GM04504 (cell line): ENCODE measurements around the gene MLPH.

Experiments
- DNase-seq: peaks from one replicate; pipeline ENCODE4 v3.0.0-alpha.2; 2012; ENCODE audit warnings: low read depth

Gene MLPH

DNA sequence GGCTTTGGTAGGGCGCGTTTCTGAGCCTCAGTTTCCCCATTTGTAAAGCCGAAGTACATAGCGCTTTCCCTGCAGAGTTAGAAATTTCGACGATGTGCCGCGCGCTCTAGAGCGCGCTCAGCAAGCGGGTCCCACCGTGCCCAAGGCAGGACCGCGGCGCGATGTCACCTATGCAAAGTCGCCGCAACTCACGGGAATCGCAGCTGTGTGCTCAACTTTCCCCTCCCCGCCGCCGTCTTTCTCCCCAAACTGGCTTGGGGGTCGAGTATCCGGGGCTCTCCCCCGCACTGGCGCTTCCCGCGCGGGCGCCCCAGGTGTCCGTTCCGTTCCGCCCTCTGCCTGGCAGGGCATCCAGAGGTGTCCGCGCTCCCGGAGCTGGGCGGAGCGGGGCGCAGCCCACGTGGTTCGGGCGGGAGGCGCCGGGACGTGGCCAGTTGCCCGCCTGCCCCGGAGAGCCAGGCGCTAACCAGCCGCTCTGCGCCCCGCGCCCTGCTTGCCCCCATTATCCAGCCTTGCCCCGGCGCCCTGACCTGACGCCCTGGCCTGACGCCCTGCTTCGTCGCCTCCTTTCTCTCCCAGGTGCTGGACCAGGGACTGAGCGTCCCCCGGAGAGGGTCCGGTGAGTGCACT lies at the start of gene MLPH:
MLPH (plus strand) TSS at position 433 of the 630 bp plus-strand sequence. CDS start 6,176 bp downstream, outside the sequence.
- DNase-seq = no peak

DNA sequence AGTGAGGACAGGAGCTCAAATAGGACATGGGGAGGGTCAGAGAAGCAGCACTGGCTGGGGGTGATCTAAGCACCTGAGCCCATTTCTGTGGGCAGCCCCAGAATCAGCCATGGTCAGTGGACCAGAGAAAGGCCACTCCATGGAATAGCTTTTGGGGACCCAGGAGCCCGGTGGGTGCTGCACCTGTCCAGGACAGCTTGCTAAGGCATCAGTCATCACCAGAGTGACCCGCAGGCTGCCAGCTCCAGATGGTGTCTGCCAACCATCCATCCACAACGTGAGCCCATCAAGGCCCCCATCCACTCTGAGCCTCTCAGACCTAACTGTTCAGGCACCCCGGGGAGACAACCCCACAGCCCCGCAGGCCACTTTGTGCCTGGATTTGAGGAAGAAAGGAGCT lies 49.5 kb upstream of the MLPH start:
- DNase-seq = no peak

GRCh38 chr2:237438080-237438940 lies 48.7 kb upstream of the MLPH start:
- DNase-seq = no peak

DNA sequence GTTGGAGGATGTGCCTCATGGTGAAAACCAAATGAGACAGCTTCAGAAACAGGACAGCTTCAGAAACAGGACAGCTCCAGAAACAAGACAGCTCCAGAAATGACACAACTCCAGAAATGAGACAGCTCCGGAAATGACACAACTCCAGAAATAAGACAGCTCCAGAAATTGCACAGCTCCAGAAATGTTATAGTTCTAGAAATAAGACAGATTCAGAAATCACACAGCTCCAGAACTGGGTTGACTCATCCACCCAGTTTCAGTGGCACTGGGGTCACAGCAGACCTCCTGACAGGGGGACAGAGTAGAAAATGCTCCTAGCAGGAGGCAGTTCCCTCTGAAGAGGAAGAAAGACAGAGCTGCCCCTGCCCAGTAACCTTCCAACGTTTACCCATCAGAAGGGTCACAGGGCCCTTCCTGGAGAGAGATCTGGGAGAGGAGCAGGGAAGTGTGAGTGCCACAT lies 46.2 kb upstream of the MLPH start:
- DNase-seq = no peak

DNA sequence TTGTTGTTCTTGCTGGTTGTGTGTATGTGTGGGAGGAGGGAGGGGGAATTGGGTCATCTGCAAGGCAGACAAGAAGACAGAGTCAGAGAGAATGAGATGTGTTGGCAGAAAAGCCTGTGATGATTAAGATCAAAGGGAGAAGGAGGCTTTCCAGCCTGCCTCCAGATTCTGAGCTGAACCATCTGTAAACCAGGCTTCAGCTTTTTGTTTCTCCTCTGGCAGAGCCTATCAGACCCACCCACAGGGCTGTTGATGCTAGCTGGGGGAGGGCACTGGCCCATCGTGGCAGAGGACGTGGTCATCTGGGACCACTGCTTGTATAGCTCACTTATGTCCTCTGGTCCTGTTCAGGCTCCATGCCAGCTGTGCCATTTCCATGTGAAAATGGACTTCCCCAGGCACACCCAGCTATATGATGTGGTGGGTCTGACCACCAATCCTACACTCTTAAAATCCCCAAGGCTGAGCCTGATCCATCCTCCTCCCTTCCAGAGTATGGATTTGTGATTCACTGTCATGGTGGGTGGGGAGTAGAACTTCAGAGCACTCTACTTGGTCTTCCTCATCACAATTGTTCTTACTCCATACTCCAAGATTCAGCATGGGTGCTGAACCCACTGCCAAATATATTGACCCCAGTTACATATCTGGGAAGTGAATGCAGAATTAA lies 45.3 kb upstream of the MLPH start:
- DNase-seq = peak; percentile 76

- DNase-seq = no peak
Observed at GRCh38 chr2:237444071-237444470, 43.0 kb upstream of the MLPH start.

GRCh38 chr2:237445611-237446337 lies 41.3 kb upstream of the MLPH start:
- DNase-seq = no peak

DNA sequence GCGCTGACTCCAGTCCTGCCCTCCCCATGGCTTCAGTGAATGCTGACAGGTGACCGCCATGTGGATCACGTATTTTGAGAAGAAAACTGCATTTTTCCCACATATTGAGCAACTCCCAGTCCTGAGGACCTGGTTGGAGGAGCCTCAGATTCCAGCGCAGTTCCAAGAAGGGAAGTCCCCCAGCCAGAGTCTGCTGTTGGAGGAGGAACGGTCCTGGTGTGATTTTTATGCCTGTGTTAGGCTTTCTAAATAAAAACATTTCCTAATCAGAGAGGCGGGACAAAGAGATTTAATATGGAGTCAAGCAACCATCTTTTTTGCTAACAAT lies 40.7 kb upstream of the MLPH start:
- peak; percentile 53 for DNase-seq

DNA sequence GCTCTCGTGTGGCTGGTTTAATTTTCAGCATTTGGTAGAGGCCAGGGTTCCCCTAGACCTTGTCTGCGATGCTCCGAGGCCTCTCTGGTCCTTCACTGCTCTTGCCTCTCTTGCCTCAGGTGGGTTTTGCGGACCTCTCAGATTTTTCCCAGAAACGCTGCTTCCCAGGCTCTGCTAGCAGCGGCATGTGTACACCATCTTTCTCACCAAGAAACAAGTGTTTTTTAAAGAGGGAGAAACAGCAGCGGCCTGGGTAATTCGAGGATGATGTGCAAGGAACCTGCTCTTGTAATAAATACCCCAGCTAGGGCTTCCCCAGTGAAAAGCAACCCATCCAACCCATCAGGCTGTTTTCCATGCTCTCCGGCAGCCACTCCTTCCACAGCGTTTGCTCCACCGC lies 39.6 kb upstream of the MLPH start:
- no peak for DNase-seq

DNA sequence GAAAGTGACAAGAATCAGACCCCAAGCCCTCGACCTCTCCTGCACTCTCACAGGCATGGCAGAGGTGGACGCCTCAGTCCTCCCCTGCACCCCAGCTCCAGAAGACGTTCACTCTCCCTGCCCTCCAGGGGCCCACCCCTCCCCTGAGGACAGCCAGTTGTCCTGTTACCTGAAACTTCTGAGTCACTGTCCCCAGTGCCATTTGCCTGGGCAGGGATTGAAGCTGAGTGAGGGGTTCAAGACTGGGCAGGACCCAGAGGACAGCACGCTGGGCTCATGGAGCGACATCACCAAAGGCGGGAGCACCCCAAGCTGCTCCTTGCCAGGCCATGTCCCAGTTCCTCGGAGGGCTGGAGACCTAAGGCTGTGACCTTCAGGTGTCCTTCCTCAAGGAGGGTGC lies 38.9 kb upstream of the MLPH start:
- DNase-seq = no peak

DNA sequence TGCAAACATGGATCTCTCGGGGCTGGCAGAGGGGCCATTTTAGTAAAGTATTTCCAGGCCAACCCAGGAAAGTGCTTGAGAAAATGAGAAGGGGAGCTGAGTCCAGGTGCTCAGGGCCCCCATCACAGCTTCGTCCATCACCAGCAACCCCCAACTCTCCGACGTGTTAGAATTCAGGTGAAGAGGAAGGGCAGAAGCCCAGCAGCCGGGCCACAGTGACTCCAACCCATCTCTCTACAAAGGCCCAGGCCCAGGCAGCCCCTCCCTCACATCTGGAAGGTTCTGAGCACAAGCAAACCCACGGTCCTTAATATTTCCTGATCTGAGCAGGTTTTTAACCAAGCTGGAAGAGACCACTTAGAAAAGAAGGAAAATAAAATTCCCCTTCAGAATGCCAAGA lies 38.4 kb upstream of the MLPH start:
- no peak for DNase-seq

GRCh38 chr2:237449193-237449881 lies 37.7 kb upstream of the MLPH start:
- no peak for DNase-seq

GRCh38 chr2:237450108-237450507 lies 36.9 kb upstream of the MLPH start:
- no peak for DNase-seq

DNA sequence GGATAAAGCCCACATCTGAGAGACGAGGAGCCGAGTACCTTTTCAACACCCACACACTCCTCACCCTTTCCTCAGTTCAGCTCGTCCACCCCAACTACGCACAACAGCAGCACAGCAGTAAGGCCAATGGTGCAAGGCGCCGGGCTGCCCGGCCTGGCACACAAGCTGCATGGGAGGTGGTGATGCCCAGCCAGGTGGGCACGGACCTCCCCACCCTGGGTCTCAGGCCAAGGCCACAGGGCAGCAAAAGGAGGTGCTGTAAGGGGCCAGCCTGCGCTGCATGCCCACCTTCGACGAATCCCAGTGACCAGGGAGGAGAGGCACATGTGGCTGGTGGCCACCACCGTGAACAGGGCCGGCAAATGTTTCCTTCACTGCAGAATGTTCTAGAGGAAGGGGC lies 36.5 kb upstream of the MLPH start:
- no peak for DNase-seq

DNA sequence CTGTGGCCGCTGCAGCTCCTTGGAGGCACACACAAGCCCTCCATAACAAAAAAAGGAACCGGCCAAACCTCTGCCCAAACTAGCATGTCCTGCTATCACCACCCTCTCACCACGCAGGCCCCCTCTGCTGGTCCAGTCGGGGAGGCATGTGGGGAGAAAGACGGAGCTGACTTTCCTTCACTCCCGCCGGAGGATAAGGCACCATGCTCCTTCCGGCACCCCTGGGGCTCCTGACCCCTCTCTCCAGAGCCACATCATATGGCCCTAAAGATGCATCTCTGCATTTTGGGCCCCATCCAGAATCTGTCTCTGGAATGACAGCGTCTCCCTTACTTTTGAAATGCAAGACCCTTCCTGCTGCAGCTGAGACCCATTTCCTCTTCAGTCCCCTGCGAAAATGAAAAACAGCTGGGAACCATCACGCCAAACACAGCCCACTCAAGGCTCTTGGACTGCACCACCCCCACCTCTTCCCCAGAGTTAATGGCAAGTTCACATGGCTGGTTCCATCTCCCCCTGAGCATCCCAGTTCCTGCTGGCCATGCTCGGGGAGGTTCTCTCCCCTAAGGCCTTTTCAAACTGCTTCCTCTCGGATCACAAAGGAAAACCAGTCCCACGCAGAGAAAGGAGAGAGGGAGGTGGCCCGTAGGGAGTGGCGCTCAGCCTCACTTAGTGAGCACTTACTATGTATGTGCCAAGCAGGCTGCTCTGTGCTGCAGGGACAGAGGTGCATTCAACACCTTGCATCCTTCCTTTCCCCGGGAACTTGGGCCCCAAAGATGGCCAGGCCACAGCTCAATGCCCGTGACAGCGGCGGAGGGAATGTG lies 35.2 kb upstream of the MLPH start:
- peak; percentile 34 for DNase-seq

- no peak for DNase-seq
Observed at GRCh38 chr2:237452861-237453260, 34.2 kb upstream of the MLPH start.

DNA sequence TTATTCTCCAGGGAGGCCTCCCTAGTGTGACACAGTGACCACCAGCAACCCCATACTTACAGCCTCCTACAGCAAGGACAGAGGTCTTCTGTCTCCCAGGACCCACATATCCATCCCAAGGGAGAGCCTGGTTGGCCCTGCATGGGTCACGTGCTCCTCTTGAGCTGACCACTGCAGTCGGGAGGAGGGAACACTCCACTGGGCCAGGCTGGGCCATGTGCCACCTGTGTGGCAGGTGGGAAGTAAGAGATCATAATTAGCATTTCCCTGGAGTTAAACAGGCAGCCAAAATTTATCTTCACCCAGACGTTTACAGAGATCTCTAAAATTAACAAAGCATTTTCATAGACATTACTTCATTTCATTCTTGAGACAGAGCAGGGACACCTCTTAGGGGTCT lies 33.4 kb upstream of the MLPH start:
- no peak for DNase-seq

- no peak for DNase-seq
Observed at GRCh38 chr2:237455764-237456163, 31.3 kb upstream of the MLPH start.

DNA sequence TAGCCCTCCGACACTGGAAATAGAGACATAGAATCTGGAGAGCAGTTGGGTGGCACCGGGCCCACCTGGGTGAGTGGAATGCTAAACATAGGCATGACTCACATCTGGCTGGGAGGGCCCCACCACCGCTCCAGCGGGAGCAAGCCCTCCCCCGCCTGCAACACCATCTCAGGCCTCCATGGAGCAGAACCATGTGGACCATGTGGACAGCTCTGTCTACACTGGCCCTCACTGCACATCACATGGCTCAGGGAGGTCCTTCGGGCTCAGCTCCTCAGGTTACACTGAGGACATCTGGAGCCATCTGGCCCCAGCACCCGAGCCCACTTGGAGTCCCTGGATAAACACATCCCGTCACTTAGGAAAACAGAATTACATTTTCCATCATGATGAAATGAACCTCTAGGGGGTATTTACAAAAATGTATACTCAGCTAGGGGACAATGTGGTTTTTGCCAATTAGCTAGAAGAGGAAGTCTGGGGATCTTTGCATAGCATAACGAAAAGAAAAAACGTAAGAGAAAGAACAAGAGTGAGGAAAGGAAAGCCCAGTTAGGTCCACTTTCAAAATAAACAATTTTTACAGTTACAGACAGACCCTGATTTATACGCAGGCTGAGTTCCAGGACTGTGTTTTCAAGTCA lies 30.7 kb upstream of the MLPH start:
- DNase-seq = peak; percentile 44

GRCh38 chr2:237457388-237457941 lies 29.6 kb upstream of the MLPH start:
- no peak for DNase-seq
